Inflammatory macrophage treated with lipopolysaccharide for 4 hours (primary cell): ENCODE data around the gene SEPTIN10.
A peak's percentile ranks its signal among the peaks of the same experiment; 100 is the strongest.
"Not testable (repeated sequence)": the region's sequence is repeated elsewhere in the genome, so short reads cannot be mapped to it uniquely, and the experiment has no call there.

Experiments
- DNase-seq: peaks from one replicate; pipeline ENCODE4 v3.0.0-alpha.2; 2020

Gene SEPTIN10

DNA sequence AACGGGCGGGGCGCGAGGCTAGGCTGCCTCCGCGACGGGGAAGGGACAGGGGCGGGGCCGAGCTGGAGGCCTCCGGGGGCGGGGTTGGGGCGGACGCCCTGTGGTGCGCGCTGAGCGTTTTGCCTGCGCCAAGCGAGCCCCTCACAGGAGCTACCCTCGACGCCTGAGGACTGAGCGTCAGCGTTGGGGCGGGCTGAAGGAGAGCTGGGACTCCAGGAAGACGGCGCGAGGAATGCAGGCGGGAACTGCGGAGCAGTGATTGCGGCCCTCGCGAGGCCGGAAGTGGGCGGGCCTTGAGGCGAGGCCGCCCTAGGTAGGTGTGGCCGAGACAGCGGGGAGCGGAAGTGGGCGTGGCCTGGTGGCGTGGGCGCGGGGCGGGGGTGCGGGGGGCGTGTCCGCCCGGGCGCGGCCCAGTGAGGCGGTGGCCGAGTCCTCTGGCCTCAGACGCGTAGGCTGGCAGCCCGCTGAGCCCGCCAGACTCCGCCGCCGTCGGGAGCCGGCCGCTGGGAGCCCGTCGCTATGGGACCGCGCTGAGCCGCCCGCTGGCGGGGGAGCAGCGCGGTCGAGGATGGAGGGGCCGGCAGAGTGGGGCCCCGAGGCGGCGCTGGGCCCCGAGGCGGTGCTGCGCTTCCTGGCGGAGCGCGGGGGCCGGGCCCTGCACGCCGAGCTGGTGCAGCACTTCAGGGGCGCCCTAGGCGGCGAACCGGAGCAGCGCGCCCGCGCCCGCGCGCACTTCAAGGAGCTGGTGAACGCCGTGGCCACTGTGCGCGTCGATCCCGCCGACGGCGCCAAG lies at the start of gene SEPTIN10, which contains the start of gene SOWAHC:
SEPTIN10 (minus strand) TSS at position 45 of the 793 bp plus-strand sequence. CDS start 139 bp downstream, outside the sequence.
SOWAHC (plus strand) TSS at position 443 of the 793 bp plus-strand sequence; CDS start at position 569, 126 bp downstream.
- peak; percentile 97 for DNase-seq

DNA sequence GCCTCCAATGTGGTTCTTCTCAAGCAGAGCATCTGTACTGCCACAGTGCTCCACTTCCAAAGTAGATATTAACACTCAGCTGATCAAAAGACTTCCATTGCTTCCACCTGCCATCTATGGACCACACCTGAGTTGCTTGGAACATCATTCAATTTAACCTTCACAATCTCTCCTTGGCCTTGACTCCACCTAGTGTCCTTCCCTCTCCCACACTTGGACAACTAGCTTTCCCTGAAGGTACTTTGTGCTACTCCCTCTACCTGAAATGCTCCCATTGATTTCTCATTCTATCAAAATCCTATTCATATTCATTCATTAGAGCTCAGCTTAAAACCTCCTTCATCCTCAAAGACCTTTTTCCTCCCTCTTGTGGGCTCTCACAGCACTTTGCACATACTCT lies 49.1 kb upstream of the SEPTIN10 start:
- DNase-seq, result no peak

DNA sequence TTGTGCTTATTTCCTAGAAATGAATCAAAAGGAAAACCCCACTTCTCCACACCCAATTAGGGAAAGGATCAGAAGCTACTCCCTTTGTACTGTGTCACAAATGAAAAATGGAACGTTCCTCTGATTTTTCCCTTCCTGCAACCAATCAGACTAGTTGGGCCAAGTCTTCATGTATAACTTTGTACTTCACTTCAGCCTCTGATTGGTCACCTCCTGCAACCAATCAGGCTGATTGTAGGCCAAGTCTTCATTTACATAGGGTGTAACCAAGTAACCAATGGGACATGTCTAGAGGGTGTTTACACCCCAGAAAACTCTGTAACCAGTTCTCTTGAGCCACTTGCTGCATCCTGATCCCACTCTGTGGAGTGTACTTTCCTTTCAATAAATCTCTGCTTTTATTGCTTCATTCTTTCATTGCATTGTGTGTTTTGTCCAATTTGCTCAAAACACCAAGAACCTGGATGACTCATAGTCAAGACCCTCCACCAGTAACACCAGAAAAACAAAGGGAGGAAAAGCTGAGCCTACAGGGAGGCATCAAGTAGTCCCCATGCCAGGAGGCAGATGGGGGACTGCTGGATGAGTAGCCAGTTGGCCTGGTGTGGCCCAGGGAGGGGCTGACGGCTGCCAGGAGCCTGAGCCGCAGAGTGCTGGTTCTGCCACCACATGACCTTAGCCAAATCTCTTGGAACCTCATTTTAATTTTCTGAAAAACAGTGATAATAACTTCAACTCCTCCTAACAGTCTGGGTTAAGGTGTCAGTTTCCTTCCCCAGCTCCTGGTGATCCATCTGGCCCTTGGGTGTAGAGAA lies 46.5 kb upstream of the SEPTIN10 start:
- no peak for DNase-seq

DNA sequence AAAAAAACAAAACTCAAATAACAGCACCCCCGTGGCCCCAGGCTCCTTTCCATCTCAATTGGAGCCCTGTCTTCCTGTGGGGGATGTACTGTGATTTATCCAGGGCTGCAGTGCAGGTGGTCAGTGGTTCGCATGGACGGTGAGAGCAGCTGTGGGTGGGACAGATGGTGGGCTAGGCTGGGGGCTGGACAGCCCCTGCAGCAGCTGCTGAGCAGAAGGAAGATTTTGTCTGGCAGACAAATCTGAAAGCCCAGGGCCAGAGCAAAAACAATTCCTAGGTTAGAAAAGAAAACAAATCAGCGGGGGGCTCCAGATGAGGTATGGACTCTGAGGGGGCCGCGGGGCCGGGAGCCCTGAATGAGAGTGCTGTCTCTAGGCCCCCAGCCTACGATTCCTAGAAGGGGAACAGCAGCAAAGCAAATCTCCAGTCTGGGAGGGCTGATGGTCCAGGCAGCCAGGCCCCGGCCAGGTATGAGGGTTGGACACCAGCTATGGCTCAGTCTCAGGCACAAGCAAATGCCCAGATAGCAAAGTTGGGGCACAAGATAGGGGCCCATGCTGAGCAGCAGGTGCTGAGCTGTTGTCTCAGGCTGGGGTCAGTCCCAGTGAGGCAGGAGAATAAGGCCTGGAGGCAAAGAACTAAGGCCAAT lies 45.8 kb upstream of the SEPTIN10 start:
- no peak for DNase-seq

GRCh38 chr2:109655287-109655686 lies 41.5 kb upstream of the SEPTIN10 start:
- no peak for DNase-seq

- DNase-seq, result no peak
Measured at GRCh38 chr2:109654326-109655050, 40.7 kb upstream of the SEPTIN10 start.

- DNase-seq, result no peak
Measured at GRCh38 chr2:109649736-109650695, 36.2 kb upstream of the SEPTIN10 start.

GRCh38 chr2:109648041-109648527 lies 34.3 kb upstream of the SEPTIN10 start:
- no peak for DNase-seq

DNA sequence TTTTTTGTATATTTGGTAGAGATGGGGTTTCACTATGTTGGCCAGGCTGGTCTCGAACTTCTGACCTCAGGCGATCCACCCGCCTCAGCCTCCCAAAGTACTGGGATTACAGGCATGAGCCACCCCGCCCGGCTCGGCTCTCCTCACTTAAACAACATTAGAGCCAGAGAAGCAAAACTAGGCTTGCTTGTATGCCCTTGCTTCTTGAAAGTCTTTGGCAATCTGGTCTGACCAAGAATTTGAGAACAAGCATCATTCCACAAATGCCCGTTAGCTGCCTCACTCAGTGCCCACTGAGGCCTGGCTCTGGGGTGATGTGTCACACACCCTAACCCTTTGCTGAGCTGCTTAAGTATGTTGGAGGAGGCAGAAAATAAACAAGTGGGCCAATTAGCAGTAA lies 33.9 kb upstream of the SEPTIN10 start:
- DNase-seq, result no peak

- DNase-seq, result no peak
Measured at GRCh38 chr2:109646961-109647360, 33.2 kb upstream of the SEPTIN10 start.

GRCh38 chr2:109645412-109646184 lies 31.8 kb upstream of the SEPTIN10 start:
- no peak for DNase-seq

DNA sequence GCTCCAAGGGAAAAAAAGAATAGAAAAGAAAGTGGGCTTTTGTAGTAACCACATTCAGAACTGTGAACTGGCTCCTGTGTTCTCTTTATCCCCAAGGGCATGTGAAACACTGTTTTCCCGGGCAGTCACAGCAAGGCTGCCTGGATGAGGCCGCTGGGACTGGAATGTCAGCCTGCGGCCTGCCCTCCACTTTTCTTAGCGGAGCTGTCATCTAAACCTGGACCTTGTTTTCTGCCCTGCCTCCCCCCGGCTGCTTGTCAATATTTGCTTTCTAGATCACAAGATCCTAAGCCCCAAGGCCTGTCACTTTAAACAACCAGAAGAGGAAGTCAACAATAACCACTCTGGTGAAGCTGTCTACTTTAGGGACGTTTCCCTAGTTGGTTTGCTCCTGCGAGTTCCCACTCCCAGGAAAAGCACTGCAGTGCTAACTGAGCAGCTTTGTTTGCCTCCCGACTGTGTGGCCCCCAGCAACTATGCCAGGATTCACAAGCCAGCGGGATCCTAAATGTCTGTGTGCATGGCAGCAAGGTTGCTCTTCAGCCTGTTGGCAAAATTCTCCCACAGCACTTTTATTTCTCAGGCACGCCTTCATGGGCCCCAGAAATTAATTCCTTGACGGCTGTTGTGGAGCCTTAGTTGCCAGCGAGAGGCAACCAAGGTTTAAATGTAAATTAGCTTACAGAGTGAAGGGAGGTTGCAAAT lies 31.0 kb upstream of the SEPTIN10 start:
- peak; percentile 42 for DNase-seq

DNA sequence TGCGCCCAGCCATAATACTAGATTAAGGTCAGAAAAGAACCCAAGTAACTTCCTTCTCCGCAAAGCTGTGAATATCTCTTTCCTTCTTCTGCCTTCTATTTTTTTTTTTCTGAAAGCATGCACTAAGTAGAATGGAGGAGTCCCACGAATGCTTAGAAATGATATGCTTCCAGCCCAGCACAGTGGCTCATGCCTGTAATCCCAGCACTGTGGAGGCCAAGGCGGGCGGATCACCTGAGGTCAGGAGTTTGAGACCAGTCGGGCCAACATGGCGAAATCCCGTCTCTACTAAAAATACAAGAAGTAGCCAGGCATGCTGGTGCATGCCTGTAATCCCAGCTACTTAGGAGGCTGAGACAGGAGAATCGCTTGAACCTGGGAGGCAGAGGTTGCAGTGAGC lies 26.2 kb upstream of the SEPTIN10 start:
- DNase-seq, result not testable (repeated sequence)

GRCh38 chr2:109638795-109639194 lies 25.0 kb upstream of the SEPTIN10 start:
- no peak for DNase-seq

- peak; percentile 86 for DNase-seq
Measured at GRCh38 chr2:109637749-109638570, 24.2 kb upstream of the SEPTIN10 start.

- peak; percentile 97 for DNase-seq
Measured at GRCh38 chr2:109636317-109636716, 22.6 kb upstream of the SEPTIN10 start.

DNA sequence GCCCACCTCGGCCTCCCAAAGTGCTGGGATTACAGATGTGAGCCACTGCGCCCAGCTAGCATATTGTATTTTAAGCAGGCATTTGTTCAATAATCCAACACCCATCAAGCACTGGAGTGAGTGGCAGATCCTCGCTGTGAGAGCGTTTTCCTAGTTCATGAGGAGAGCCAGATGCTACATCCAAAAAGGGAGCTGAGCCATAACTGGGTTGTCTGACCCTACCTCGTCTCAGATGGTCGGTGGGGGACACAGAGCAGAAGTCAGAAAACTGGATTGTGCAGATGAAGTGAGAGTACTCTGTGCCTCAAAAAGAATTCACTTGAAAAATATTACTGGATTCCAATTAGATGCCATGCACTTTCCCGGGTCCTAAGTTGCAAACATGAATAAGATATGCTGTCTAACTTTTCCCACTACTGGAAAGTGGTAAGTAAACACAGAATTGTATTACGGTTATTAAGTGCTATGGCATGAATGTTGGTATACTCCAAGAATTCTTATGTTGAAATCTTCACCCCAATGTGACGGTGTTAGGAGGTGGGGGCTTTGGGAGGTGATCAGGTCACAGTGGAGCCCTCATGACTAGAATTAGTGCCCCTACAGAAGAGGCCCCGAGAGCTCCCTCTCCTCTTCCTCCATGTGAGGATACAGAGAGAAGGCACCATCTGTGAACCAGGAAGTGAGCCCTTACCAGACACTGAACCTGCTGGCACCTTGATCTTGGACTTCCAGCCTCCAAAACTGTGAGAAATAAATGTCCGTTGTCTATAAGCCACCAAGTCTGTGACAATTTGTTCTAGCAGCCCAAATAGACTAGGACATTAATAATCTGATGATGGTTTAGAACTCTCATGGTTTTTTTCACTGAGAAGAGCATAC lies 21.9 kb upstream of the SEPTIN10 start:
- no peak for DNase-seq
